Measurements from ENCODE around the gene PARD3B.

PARD3B gene

GRCh38 chr2:205158404-205158803, 613.1 kb downstream of the PARD3B start:
- TF ChIP-seq JUND (IDR thresholded peaks at IDR 0.05; ENCODE audit: low read depth), result no peak
- DNase-seq (ENCODE audit: low read depth in 1 of 2, low spot score in 1 of 2), result no peak
- in situ Hi-C loops (cut with HindIII; ENCODE audit: low pct_unique_long_range_greater_than_20kb, low sequenced_read_pairs), result no loop called here

GRCh38 chr2:205161156-205161839, 616.0 kb downstream of the PARD3B start:
- in situ Hi-C loops (cut with HindIII; ENCODE audit: low pct_unique_long_range_greater_than_20kb, low sequenced_read_pairs), result no loop called here
- no peak for TF ChIP-seq JUND (IDR thresholded peaks at IDR 0.05; ENCODE audit: low read depth)
- no peak for DNase-seq (ENCODE audit: low read depth in 1 of 2, low spot score in 1 of 2)

GRCh38 chr2:205166745-205167144, 621.5 kb downstream of the PARD3B start:
- in situ Hi-C loops (cut with HindIII; ENCODE audit: low pct_unique_long_range_greater_than_20kb, low sequenced_read_pairs), result no loop called here
- DNase-seq (ENCODE audit: low read depth in 1 of 2, low spot score in 1 of 2), result no peak
- no peak for TF ChIP-seq JUND (IDR thresholded peaks at IDR 0.05; ENCODE audit: low read depth)

GRCh38 chr2:205169012-205169411, 623.7 kb downstream of the PARD3B start:
- in situ Hi-C loops (cut with HindIII; ENCODE audit: low pct_unique_long_range_greater_than_20kb, low sequenced_read_pairs), result no loop called here
- no peak for TF ChIP-seq JUND (IDR thresholded peaks at IDR 0.05; ENCODE audit: low read depth)
- DNase-seq (ENCODE audit: low read depth in 1 of 2, low spot score in 1 of 2), result no peak

GRCh38 chr2:205169464-205169863, 624.2 kb downstream of the PARD3B start:
- no peak for TF ChIP-seq JUND (IDR thresholded peaks at IDR 0.05; ENCODE audit: low read depth)
- in situ Hi-C loops (cut with HindIII; ENCODE audit: low pct_unique_long_range_greater_than_20kb, low sequenced_read_pairs), result no loop called here
- no peak for DNase-seq (ENCODE audit: low read depth in 1 of 2, low spot score in 1 of 2)

- in situ Hi-C loops (cut with HindIII; ENCODE audit: low pct_unique_long_range_greater_than_20kb, low sequenced_read_pairs), result no loop called here
- DNase-seq (ENCODE audit: low read depth in 1 of 2, low spot score in 1 of 2), result no peak
Measured at GRCh38 chr2:205170399-205170798, 625.1 kb downstream of the PARD3B start.

GRCh38 chr2:205171261-205171940, 626.1 kb downstream of the PARD3B start:
- in situ Hi-C loops (cut with HindIII; ENCODE audit: low pct_unique_long_range_greater_than_20kb, low sequenced_read_pairs), result no loop called here
- DNase-seq (ENCODE audit: low read depth in 1 of 2, low spot score in 1 of 2), result no peak
- no peak for TF ChIP-seq JUND (IDR thresholded peaks at IDR 0.05; ENCODE audit: low read depth)

More at GRCh38 chr2:205170399-205170798, 625.1 kb downstream of the PARD3B start:
- no peak for TF ChIP-seq JUND (IDR thresholded peaks at IDR 0.05; ENCODE audit: low read depth)

- in situ Hi-C loops (cut with HindIII; ENCODE audit: low pct_unique_long_range_greater_than_20kb, low sequenced_read_pairs), result no loop called here
- TF ChIP-seq JUND (IDR thresholded peaks at IDR 0.05; ENCODE audit: low read depth), result no peak
- no peak for DNase-seq (ENCODE audit: low read depth in 1 of 2, low spot score in 1 of 2)
Measured at GRCh38 chr2:205175831-205176230, 630.6 kb downstream of the PARD3B start.

GRCh38 chr2:205176546-205176945, 631.3 kb downstream of the PARD3B start:
- TF ChIP-seq JUND (IDR thresholded peaks at IDR 0.05; ENCODE audit: low read depth), result no peak
- no peak for DNase-seq (ENCODE audit: low read depth in 1 of 2, low spot score in 1 of 2)
- in situ Hi-C loops (cut with HindIII; ENCODE audit: low pct_unique_long_range_greater_than_20kb, low sequenced_read_pairs), result no loop called here

- no peak for DNase-seq (ENCODE audit: low read depth in 1 of 2, low spot score in 1 of 2)
- TF ChIP-seq JUND (IDR thresholded peaks at IDR 0.05; ENCODE audit: low read depth), result no peak
- in situ Hi-C loops (cut with HindIII; ENCODE audit: low pct_unique_long_range_greater_than_20kb, low sequenced_read_pairs), result no loop called here
Measured at GRCh38 chr2:205177546-205177945, 632.3 kb downstream of the PARD3B start.

GRCh38 chr2:205180730-205181129, 635.5 kb downstream of the PARD3B start:
- DNase-seq (ENCODE audit: low read depth in 1 of 2, low spot score in 1 of 2), result no peak
- TF ChIP-seq JUND (IDR thresholded peaks at IDR 0.05; ENCODE audit: low read depth), result no peak
- in situ Hi-C loops (cut with HindIII; ENCODE audit: low pct_unique_long_range_greater_than_20kb, low sequenced_read_pairs), result no loop called here

GRCh38 chr2:205187731-205188130, 642.5 kb downstream of the PARD3B start:
- no peak for TF ChIP-seq JUND (IDR thresholded peaks at IDR 0.05; ENCODE audit: low read depth)
- DNase-seq (ENCODE audit: low read depth in 1 of 2, low spot score in 1 of 2), result no peak
- in situ Hi-C loops (cut with HindIII; ENCODE audit: low pct_unique_long_range_greater_than_20kb, low sequenced_read_pairs), result no loop called here

GRCh38 chr2:205188239-205189138, 643.2 kb downstream of the PARD3B start:
- DNase-seq (ENCODE audit: low read depth in 1 of 2, low spot score in 1 of 2), result no peak
- TF ChIP-seq JUND (IDR thresholded peaks at IDR 0.05; ENCODE audit: low read depth), result no peak
- in situ Hi-C loops (cut with HindIII; ENCODE audit: low pct_unique_long_range_greater_than_20kb, low sequenced_read_pairs), result no loop called here
